Neural crest cell (in vitro differentiated cells): ENCODE results near the gene TTC23. TPM values are rescaled to one million over a fixed set of nuclear protein-coding genes. Genes with fewer than 3 reads are reported as not detected.
A peak's percentile ranks its signal among the peaks of the same experiment; 100 is the strongest.

Experiments
- DNase-seq: peaks from one replicate; pipeline ENCODE4 v3.0.0; 2021; ENCODE audit warnings: low read depth, mixed read lengths, low spot score
- H3K27ac Mint-ChIP-seq: one replicate; pipeline ENCODE4 v1.8.0; 2021; ENCODE audit warnings: mild to moderate bottlenecking, mixed read lengths; ENCODE audit not compliant: unreplicated experiment
- H3K27me3 Mint-ChIP-seq: 2 replicates; pipeline ENCODE4 v1.8.0; 2021; ENCODE audit warnings: low read depth, mild to moderate bottlenecking, mixed read lengths
- H3K36me3 Mint-ChIP-seq: 2 replicates; pipeline ENCODE4 v1.8.0; 2021; ENCODE audit warnings: low read depth, mild to moderate bottlenecking, mixed read lengths
- H3K4me1 Mint-ChIP-seq: 2 replicates; pipeline ENCODE4 v1.8.0; 2021; ENCODE audit warnings: mixed read lengths
- H3K4me3 Mint-ChIP-seq: one replicate; pipeline ENCODE4 v1.8.0; 2021; ENCODE audit warnings: mild to moderate bottlenecking, mixed read lengths
- H3K9me3 Mint-ChIP-seq: 2 replicates; pipeline ENCODE4 v1.8.0; 2021; ENCODE audit warnings: mixed read lengths
- CTCF ChIP-seq: fragments of 200-600 bp; sonication (generic); conservative IDR thresholded peaks from 2 replicates; pipeline ENCODE4 v1.5.0; 2021; ENCODE audit warnings: antibody characterized with exemption, mild to moderate bottlenecking
- total RNA-seq: library from RNA; stranded (reverse); gene quantifications from 2 replicates; pipeline ENCODE4 v1.2.1, GENCODE V29; 2021

The TTC23 gene
- total RNA-seq, 1 donor from 2014 or later: 25.7 TPM

GRCh38 chr15:99153026-99153535 is 96.3 kb downstream of the TTC23 start:
- peaks cover 7% of the 10 kb centered on the region for H3K4me1 Mint-ChIP-seq
- H3K4me3 Mint-ChIP-seq: no peak overlapping the region
- no peak for TF ChIP-seq CTCF

GRCh38 chr15:99151156-99151555 is 98.2 kb downstream of the TTC23 start:
- H3K36me3 Mint-ChIP-seq: peaks cover 15% of the 10 kb centered on the region
- DNase-seq: no peak
- no peak overlapping the region for H3K27ac Mint-ChIP-seq
- H3K4me1 Mint-ChIP-seq: peaks cover 7% of the 10 kb centered on the region
- no peaks in the 10 kb centered on the region for H3K9me3 Mint-ChIP-seq
- no peak for TF ChIP-seq CTCF
- no peak overlapping the region for H3K4me3 Mint-ChIP-seq
- no peaks in the 10 kb centered on the region for H3K27me3 Mint-ChIP-seq

More at GRCh38 chr15:99153026-99153535, 96.3 kb downstream of the TTC23 start:
- DNase-seq: no peak
- no peaks in the 10 kb centered on the region for H3K27me3 Mint-ChIP-seq
- H3K27ac Mint-ChIP-seq: no peak overlapping the region
- no peaks in the 10 kb centered on the region for H3K9me3 Mint-ChIP-seq
- peaks cover 13% of the 10 kb centered on the region for H3K36me3 Mint-ChIP-seq

GRCh38 chr15:99149366-99149765 is 100.0 kb downstream of the TTC23 start:
- Mint-ChIP-seq H3K27ac (no peak overlapping the region), H3K4me1 (peaks cover 7% of the 10 kb centered on the region), H3K9me3 (no peaks in the 10 kb centered on the region), H3K27me3 (no peaks in the 10 kb centered on the region), H3K36me3 (peaks cover 12% of the 10 kb centered on the region), H3K4me3 (no peak overlapping the region)
- DNase-seq: no peak
- no peak for TF ChIP-seq CTCF

GRCh38 chr15:99148851-99149276 is 100.5 kb downstream of the TTC23 start:
- no peak overlapping the region for H3K27ac Mint-ChIP-seq
- TF ChIP-seq CTCF: no peak

GRCh38 chr15:99146661-99147060 is 102.7 kb downstream of the TTC23 start:
- Mint-ChIP-seq H3K9me3 (no peaks in the 10 kb centered on the region), H3K36me3 (peaks cover 10% of the 10 kb centered on the region), H3K4me1 (peaks cover 27% of the 10 kb centered on the region)

More at GRCh38 chr15:99148851-99149276, 100.5 kb downstream of the TTC23 start:
- Mint-ChIP-seq H3K9me3 (no peaks in the 10 kb centered on the region), H3K27me3 (no peaks in the 10 kb centered on the region), H3K36me3 (peaks cover 11% of the 10 kb centered on the region), H3K4me3 (peak overlapping the region; percentile 44), H3K4me1 (peaks cover 10% of the 10 kb centered on the region)
- DNase-seq: no peak

More at GRCh38 chr15:99146661-99147060, 102.7 kb downstream of the TTC23 start:
- Mint-ChIP-seq H3K4me3 (no peak overlapping the region), H3K27me3 (no peaks in the 10 kb centered on the region), H3K27ac (no peak overlapping the region)
- no peak for TF ChIP-seq CTCF
- no peak for DNase-seq
